Neural progenitor cell (in vitro differentiated cells): ENCODE results near the gene OTX1. TPM values are rescaled to one million over a fixed set of nuclear protein-coding genes. Genes with fewer than 3 reads are reported as not detected.

Source experiments
- DNase-seq: peaks from one replicate; pipeline ENCODE4 v3.0.0-alpha.2; 2016; ENCODE audit warnings: low spot score
- H2AFZ ChIP-seq: fragments of 200-600 bp; sonication (generic); replicated peaks from 2 replicates; pipeline ENCODE4 v1.6.1; 2016; ENCODE audit warnings: antibody characterized with exemption
- H3F3A ChIP-seq: fragments of 200-600 bp; sonication (generic); 2 replicates; pipeline ENCODE4 v1.6.1; 2016; ENCODE audit warnings: antibody characterized with exemption, low read depth
- H3K27ac ChIP-seq: fragments of 200-600 bp; sonication (generic); 2 replicates; pipeline ENCODE4 v1.5.1; 2016; ENCODE audit warnings: mild to moderate bottlenecking
- H3K27me3 ChIP-seq: fragments of 200-600 bp; sonication (generic); 2 replicates; pipeline ENCODE4 v1.6.1; 2016; ENCODE audit warnings: mild to moderate bottlenecking, moderate library complexity
- H3K36me3 ChIP-seq: fragments of 200-600 bp; sonication (generic); 2 replicates; pipeline ENCODE4 v1.5.1; 2016
- H3K4me1 ChIP-seq: fragments of 200-600 bp; sonication (generic); 2 replicates; pipeline ENCODE4 v1.6.1; 2016; ENCODE audit warnings: mixed run types
- H3K4me2 ChIP-seq: fragments of 200-600 bp; sonication (generic); 2 replicates; pipeline ENCODE4 v1.6.1; 2016
- H3K4me3 ChIP-seq: fragments of 200-600 bp; sonication (generic); 2 replicates; pipeline ENCODE4 v1.5.1; 2016
- H3K79me2 ChIP-seq: fragments of 200-600 bp; sonication (generic); 2 replicates; pipeline ENCODE4 v1.6.1; 2016; ENCODE audit warnings: low read depth
- H3K9ac ChIP-seq: fragments of 200-600 bp; sonication (generic); 2 replicates; pipeline ENCODE4 v1.6.1; 2016
- H3K9me3 ChIP-seq: fragments of 200-600 bp; sonication (generic); 2 replicates; pipeline ENCODE4 v1.5.1; 2016; ENCODE audit warnings: low read depth
- H4K20me1 ChIP-seq: fragments of 200-600 bp; sonication (generic); 2 replicates; pipeline ENCODE4 v1.6.1; 2016; ENCODE audit warnings: low read depth
- H3K27ac Mint-ChIP-seq: 3 replicates; pipeline ENCODE4 v1.8.0; 2021; ENCODE audit warnings: mixed read lengths
- H3K27me3 Mint-ChIP-seq: 2 replicates; pipeline ENCODE4 v1.8.0; 2022; ENCODE audit warnings: low read depth, mild to moderate bottlenecking, inconsistent platforms, moderate library complexity, mixed read lengths; ENCODE audit not compliant: insufficient read depth
- H3K36me3 Mint-ChIP-seq: 3 replicates; pipeline ENCODE4 v1.8.0; 2021; ENCODE audit warnings: mixed read lengths
- H3K4me1 Mint-ChIP-seq: 3 replicates; pipeline ENCODE4 v1.8.0; 2021; ENCODE audit warnings: mixed read lengths
- H3K4me3 Mint-ChIP-seq: 3 replicates; pipeline ENCODE4 v1.8.0; 2021; ENCODE audit warnings: mild to moderate bottlenecking, moderate library complexity, mixed read lengths
- H3K9me3 Mint-ChIP-seq: 3 replicates; pipeline ENCODE4 v1.8.0; 2020; ENCODE audit warnings: mixed read lengths
- CTCF ChIP-seq: fragments of 200-600 bp; sonication (generic); IDR thresholded peaks from 2 replicates; pipeline ENCODE4 v1.5.1; 2017; ENCODE audit warnings: antibody characterized with exemption, mild to moderate bottlenecking
- EZH2 ChIP-seq: fragments of 200-600 bp; sonication (generic); IDR thresholded peaks from 2 replicates; pipeline ENCODE4 v1.6.1; 2017; ENCODE audit warnings: antibody characterized with exemption, mild to moderate bottlenecking, moderate library complexity
- EZH2phosphoT487 ChIP-seq: fragments of 200-600 bp; sonication (generic); IDR thresholded peaks from 2 replicates; pipeline ENCODE4 v1.6.1; 2017; ENCODE audit warnings: antibody characterized with exemption
- total RNA-seq: library from RNA; depleted of rRNA; stranded (reverse); fragments of >200 nt; gene quantifications from 2 replicates; pipeline ENCODE4 v1.2.3, GENCODE V29; 2015; ENCODE audit warnings: low replicate concordance

The OTX1 gene
- total RNA-seq, result 7.9 and 23.3 TPM in 2 replicates

GRCh38 chr2:63050334-63051041, at the start of gene OTX1:
Gene OTX1, plus strand, starts transcription at chr2:63050830. Its CDS starts 2,161 bp downstream, at chr2:63052991.
- Mint-ChIP-seq H3K9me3 (peaks cover 13% of the 10 kb centered on the region), H3K27ac (peak within 1 kb of the TSS; percentile 99), H3K4me1 (peaks cover 26% of the 10 kb centered on the region), H3K27me3 (peaks cover 58% of the 10 kb centered on the region), H3K4me3 (peak within 1 kb of the TSS; percentile 98), H3K36me3 (peaks cover 55% of the 10 kb centered on the region)
- Histone ChIP-seq H3K27ac (peak within 1 kb of the TSS; percentile 92), H2AFZ (no peak within 1 kb of the TSS), H3K4me1 (peaks cover 33% of the 10 kb centered on the region), H3F3A (peaks cover 58% of the 10 kb centered on the region), H3K4me3 (peak within 1 kb of the TSS; percentile 93), H3K4me2 (peak within 1 kb of the TSS; percentile 94), H3K79me2 (peaks cover 100% of the 10 kb centered on the region), H3K9me3 (no peaks in the 10 kb centered on the region), H4K20me1 (peaks cover 54% of the 10 kb centered on the region), H3K27me3 (peaks cover 65% of the 10 kb centered on the region), H3K36me3 (no peaks in the 10 kb centered on the region), H3K9ac (peak within 1 kb of the TSS; percentile 49)
- peak; percentile 94 for DNase-seq
- TF ChIP-seq EZH2 (no peak), CTCF (no peak), EZH2phosphoT487 (no peak)

- Histone ChIP-seq H3K9ac (no peak overlapping the region), H3K27ac (no peak overlapping the region), H3K4me3 (no peak overlapping the region), H3K79me2 (no peaks in the 10 kb centered on the region), H3K4me2 (no peak overlapping the region), H3K27me3 (no peaks in the 10 kb centered on the region), H3K36me3 (no peaks in the 10 kb centered on the region), H3F3A (peaks cover 14% of the 10 kb centered on the region), H3K4me1 (peaks cover 31% of the 10 kb centered on the region), H3K9me3 (no peaks in the 10 kb centered on the region), H4K20me1 (no peaks in the 10 kb centered on the region), H2AFZ (no peak overlapping the region)
- DNase-seq, result no peak
- TF ChIP-seq EZH2phosphoT487, result no peak
- TF ChIP-seq CTCF, result no peak
- no peak for TF ChIP-seq EZH2
- no peak overlapping the region for H3K27ac Mint-ChIP-seq
- peaks cover 32% of the 10 kb centered on the region for H3K36me3 Mint-ChIP-seq
- H3K27me3 Mint-ChIP-seq, result no peaks in the 10 kb centered on the region
- no peak overlapping the region for H3K4me3 Mint-ChIP-seq
- H3K4me1 Mint-ChIP-seq, result peaks cover 51% of the 10 kb centered on the region
- no peaks in the 10 kb centered on the region for H3K9me3 Mint-ChIP-seq
These were observed 49.1 kb upstream of the OTX1 start for GRCh38 chr2:63001576-63001975.

- peaks cover 57% of the 10 kb centered on the region for H3K4me1 Mint-ChIP-seq
- no peak overlapping the region for H3K27ac Mint-ChIP-seq
- Histone ChIP-seq H3K4me3 (no peak overlapping the region), H3K4me1 (peaks cover 35% of the 10 kb centered on the region), H3K9me3 (no peaks in the 10 kb centered on the region), H3F3A (peaks cover 22% of the 10 kb centered on the region), H3K27ac (no peak overlapping the region), H3K9ac (no peak overlapping the region), H3K79me2 (no peaks in the 10 kb centered on the region), H2AFZ (no peak overlapping the region), H3K36me3 (no peaks in the 10 kb centered on the region), H3K27me3 (no peaks in the 10 kb centered on the region), H4K20me1 (no peaks in the 10 kb centered on the region), H3K4me2 (no peak overlapping the region)
- no peak overlapping the region for H3K4me3 Mint-ChIP-seq
- no peaks in the 10 kb centered on the region for H3K9me3 Mint-ChIP-seq
- TF ChIP-seq CTCF, result no peak
- no peak for TF ChIP-seq EZH2phosphoT487
- TF ChIP-seq EZH2, result no peak
- no peaks in the 10 kb centered on the region for H3K27me3 Mint-ChIP-seq
- H3K36me3 Mint-ChIP-seq, result peaks cover 28% of the 10 kb centered on the region
- DNase-seq, result no peak
These were observed 47.3 kb upstream of the OTX1 start for GRCh38 chr2:63003351-63003750.
